Kidney (tissue), 14 donors: ENCODE results near the gene SEMA4G. TPM values are rescaled to one million over a fixed set of nuclear protein-coding genes. Genes with fewer than 3 reads are reported as not detected.

Experiments
- DNase-seq, 5 donors: peaks; one replicate each; pipeline ENCODE4 v3.0.0-alpha.2; 2013 to 2020
- FAIRE-seq: peaks from 2 replicates; lab custom pipeline; 2012; peaks lifted over from hg19 to GRCh38; lab: Jason Lieb, UNC
- H3K27ac ChIP-seq, 2 donors: one replicate each; pipeline ENCODE4 v1.7.0; 2013; ENCODE audit warnings: low read depth in 2 of 2, low read length in 2 of 2, inconsistent platforms in 1 of 2
- H3K27me3 ChIP-seq: one replicate; pipeline ENCODE4 v1.7.1; 2013; ENCODE audit warnings: low read length, inconsistent platforms; ENCODE audit not compliant: control insufficient read depth, insufficient read depth
- H3K36me3 ChIP-seq, 3 donors: one replicate each; pipeline versions ENCODE4 v1.7.0 to v1.7.1; 2013; ENCODE audit warnings: low read length in 3 of 3, control low read depth in 1 of 3, inconsistent platforms in 1 of 3; ENCODE audit not compliant: insufficient read depth in 3 of 3, control insufficient read depth in 2 of 3
- H3K4me1 ChIP-seq, 3 donors: one replicate each; pipeline versions ENCODE4 v1.7.0 to v1.7.1; 2013; ENCODE audit warnings: low read length in 3 of 3, inconsistent platforms in 1 of 3, low read depth in 1 of 3; ENCODE audit not compliant: control insufficient read depth in 2 of 3, insufficient read depth in 2 of 3
- H3K4me3 ChIP-seq, 3 donors: one replicate each; pipeline versions ENCODE4 v1.7.0 to v1.8.1; 2013; ENCODE audit warnings: low read length in 3 of 3, control low read depth in 1 of 3, inconsistent platforms in 1 of 3
- H3K9ac ChIP-seq, 3 donors: one replicate each; pipeline versions ENCODE4 v1.7.0 to v1.7.1; 2013; ENCODE audit warnings: low read length in 3 of 3, control low read depth in 1 of 3, inconsistent platforms in 1 of 3
- H3K9me3 ChIP-seq, 3 donors: one replicate each; pipeline versions ENCODE4 v1.7.0 to v1.7.1; 2013; ENCODE audit warnings: low read length in 3 of 3, control low read depth in 1 of 3, inconsistent platforms in 1 of 3; ENCODE audit not compliant: control insufficient read depth in 2 of 3, insufficient read depth in 1 of 3
- intact Hi-C: fragments of 100-400 bp; cut with DNase I; formaldehyde crosslinking; loops from one replicate; pipeline ENCODE4 v1.11.1; 2022
- polyA plus RNA-seq: library from polyadenylated mRNA; stranded (reverse); fragments of 350-450 nt; fragmentation: Illumina TruSeq; extraction: RNeasy Lipid Tissue Mini Kit (QIAGEN cat#74804); gene quantifications from one replicate; pipeline ENCODE4 v1.2.3, GENCODE V29; 2014; ENCODE audit warnings: low read depth, low replicate concordance; ENCODE audit not compliant: insufficient read depth
- total RNA-seq: library from RNA; stranded (reverse); fragmentation: NEBNext Ultra II Directional; extraction: Animal tissue kit (Norgen Biotek cat#: 25700); gene quantifications from one replicate; pipeline ENCODE4 v1.2.1, GENCODE V29; 2021
- TF ChIP-seq, protein P1 (sequence below): IDR thresholded peaks from 3 replicates; pipeline ENCODE4 v1.5.1; 2012; ENCODE audit warnings: mild to moderate bottlenecking, moderate library complexity, borderline replicate concordance; ENCODE audit not compliant: insufficient read depth; ENCODE audit errors: extremely low read depth
- donor health status: control.
- donor health status: control.
- donor health status: control.
- donor health status: control.
- donor health status: control.
- donor health status: DM: yes; HTN: yes; CAD: no.
- donor health status: Normal renal cell carcinoma (clear cell type).

SEMA4G gene
- total and polyA plus RNA-seq, 2 donors from 2014 or later, result 6.1 to 23.5 TPM

DNA sequence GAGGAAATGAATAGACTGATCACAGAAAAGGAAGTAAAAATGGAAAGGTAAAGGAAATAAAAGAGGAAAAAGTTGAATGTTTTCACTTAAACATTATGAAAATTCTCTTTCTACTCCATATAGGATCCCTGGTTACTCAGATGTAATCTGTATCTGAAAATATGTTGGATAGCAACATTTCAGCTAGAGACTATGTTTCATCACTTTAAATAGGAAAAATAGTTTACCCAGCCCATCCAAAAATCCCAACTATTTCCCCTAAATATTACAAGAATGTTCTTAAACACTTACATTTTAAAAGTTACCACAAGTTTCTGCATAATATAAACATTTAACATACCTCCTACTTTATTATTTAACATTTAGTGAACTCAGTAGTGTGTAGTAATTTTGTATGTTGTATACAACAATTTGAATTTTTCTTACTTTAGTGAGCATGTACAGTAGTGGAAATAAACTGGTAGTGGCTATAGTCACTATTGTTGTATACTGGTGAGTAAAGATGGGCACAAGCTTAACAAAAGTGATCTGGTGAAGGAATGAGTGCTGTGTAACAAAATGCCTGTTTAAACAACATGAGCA lies 29.4 kb upstream of the SEMA4G start:
- no peak overlapping the region for H3K4me3 ChIP-seq
- no peaks in the 10 kb centered on the region for H3K27me3 ChIP-seq
- TF ChIP-seq, protein P1, sequence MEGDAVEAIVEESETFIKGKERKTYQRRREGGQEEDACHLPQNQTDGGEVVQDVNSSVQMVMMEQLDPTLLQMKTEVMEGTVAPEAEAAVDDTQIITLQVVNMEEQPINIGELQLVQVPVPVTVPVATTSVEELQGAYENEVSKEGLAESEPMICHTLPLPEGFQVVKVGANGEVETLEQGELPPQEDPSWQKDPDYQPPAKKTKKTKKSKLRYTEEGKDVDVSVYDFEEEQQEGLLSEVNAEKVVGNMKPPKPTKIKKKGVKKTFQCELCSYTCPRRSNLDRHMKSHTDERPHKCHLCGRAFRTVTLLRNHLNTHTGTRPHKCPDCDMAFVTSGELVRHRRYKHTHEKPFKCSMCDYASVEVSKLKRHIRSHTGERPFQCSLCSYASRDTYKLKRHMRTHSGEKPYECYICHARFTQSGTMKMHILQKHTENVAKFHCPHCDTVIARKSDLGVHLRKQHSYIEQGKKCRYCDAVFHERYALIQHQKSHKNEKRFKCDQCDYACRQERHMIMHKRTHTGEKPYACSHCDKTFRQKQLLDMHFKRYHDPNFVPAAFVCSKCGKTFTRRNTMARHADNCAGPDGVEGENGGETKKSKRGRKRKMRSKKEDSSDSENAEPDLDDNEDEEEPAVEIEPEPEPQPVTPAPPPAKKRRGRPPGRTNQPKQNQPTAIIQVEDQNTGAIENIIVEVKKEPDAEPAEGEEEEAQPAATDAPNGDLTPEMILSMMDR, result no peak
- H3K9me3 ChIP-seq, result no peaks in the 10 kb centered on the region
- peaks cover 9 to 47% (median 28%) of the 10 kb centered on the region in 3 donors for H3K36me3 ChIP-seq
- no peaks in the 10 kb centered on the region for H3K4me1 ChIP-seq
- intact Hi-C loops, result no loop called here
- FAIRE-seq (no peak), DNase-seq (no peak)
- H3K9ac ChIP-seq, result no peak overlapping the region
- no peak overlapping the region for H3K27ac ChIP-seq

GRCh38 chr10:100942229-100942628 lies 27.1 kb upstream of the SEMA4G start:
- Histone ChIP-seq H3K4me1 (no peaks in the 10 kb centered on the region), H3K4me3 (no peak overlapping the region), H3K27ac (no peak overlapping the region), H3K9ac (no peak overlapping the region), H3K9me3 (no peaks in the 10 kb centered on the region), H3K27me3 (no peaks in the 10 kb centered on the region), H3K36me3 (peaks cover 15 to 64% (median 28%) of the 10 kb centered on the region in 3 donors)
- TF ChIP-seq, protein P1, result no peak
- FAIRE-seq, result no peak
- intact Hi-C loops, result no loop called here
- no peak for DNase-seq

DNA sequence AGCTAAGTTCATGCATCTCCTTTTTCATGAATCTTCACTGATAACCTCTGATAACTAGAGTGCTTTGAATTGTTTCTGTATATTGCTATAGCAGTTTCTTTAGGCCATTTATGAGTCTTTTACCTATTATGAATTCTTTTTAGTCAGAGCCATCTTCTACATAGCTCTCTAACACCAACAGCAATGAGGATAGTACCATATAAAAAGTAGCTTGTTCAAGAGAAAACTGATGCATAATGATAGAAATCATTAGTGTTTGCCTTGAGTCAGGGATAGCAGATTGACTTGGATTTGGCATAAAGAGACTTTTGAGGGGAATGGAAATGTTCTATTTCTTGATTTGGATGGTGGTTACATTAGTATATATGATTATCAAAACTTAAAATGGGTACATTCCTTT lies 25.8 kb upstream of the SEMA4G start:
- intact Hi-C loops, result no loop called here
- TF ChIP-seq, protein P1, result no peak
- FAIRE-seq (no peak), DNase-seq (no peak)
- H3K9me3 ChIP-seq, result no peaks in the 10 kb centered on the region
- H3K9ac ChIP-seq, result no peak overlapping the region
- H3K27me3 ChIP-seq, result no peaks in the 10 kb centered on the region
- no peak overlapping the region for H3K4me3 ChIP-seq
- H3K36me3 ChIP-seq, result peaks cover 17 to 62% (median 24%) of the 10 kb centered on the region in 3 donors
- H3K27ac ChIP-seq, result no peak overlapping the region
- no peaks in the 10 kb centered on the region for H3K4me1 ChIP-seq

DNA sequence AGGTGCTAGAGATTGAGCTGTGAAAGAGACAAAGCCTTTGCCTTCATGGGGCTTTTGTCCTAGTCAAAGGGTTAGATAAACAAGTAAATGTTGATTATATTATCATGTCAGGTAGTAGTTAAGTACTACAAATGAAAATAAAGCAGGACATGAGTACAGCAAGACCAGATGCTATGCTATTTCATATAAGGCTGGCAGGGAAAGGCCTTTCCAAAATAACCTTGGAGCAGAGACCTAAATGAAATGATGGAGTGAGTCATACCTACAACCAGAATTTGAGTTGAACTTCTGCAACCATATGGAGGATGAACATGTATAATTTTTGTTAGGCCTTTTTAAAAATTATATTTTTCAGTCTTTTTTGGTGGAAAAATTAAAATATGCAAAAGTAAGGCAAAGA lies 23.6 kb upstream of the SEMA4G start:
- no peak for FAIRE-seq
- Histone ChIP-seq H3K36me3 (peaks cover 14 to 58% (median 29%) of the 10 kb centered on the region in 3 donors), H3K4me3 (no peak overlapping the region), H3K27ac (no peak overlapping the region), H3K27me3 (no peaks in the 10 kb centered on the region), H3K9ac (no peak overlapping the region), H3K4me1 (no peaks in the 10 kb centered on the region), H3K9me3 (no peaks in the 10 kb centered on the region)
- TF ChIP-seq, protein P1, result no peak
- intact Hi-C loops, result no loop called here
- no peak for DNase-seq
